K562 (cell line): Measurements from ENCODE around the gene GABPB2. TPM values are rescaled to one million over a fixed set of nuclear protein-coding genes. Genes with fewer than 3 reads are reported as not detected.

Source experiments
- ATAC-seq: fragments of 200-7000 bp; cut with Tn5 transposase; 3 replicates; pipeline ENCODE4 v1.9.1; 2020; ENCODE audit warnings: moderate library complexity
- BruUV-seq: library from RNA; stranded (reverse); fragments of 400-500 nt; replicated peaks from 2 replicates; lab custom pipeline; 2021; lab: Mats Ljungman, UMichigan
- CTCF ChIA-PET: fragments of 300-600 bp; formaldehyde crosslinking; extraction: SDS; loops from one replicate; lab custom pipeline; 2021; ENCODE audit warnings: low intra/inter-chr PET ratio; lab: Yijun Ruan, JAX
- POLR2A ChIA-PET: fragments of 300-600, 350-650 bp; sonication (Branson Sonifier 250); formaldehyde crosslinking; extraction: SDS; loops from one replicate; lab custom pipeline; 2021; ENCODE audit warnings: antibody characterized with exemption, inconsistent platforms; lab: Yijun Ruan, JAX
- DNase-seq, 4 experiments: peaks; one replicate each; pipeline versions ENCODE4 v3.0.0 to v3.0.0-alpha.2; 2011 to 2018; ENCODE audit warnings: low spot score in 3 of 4, mixed read lengths in 3 of 4; ENCODE audit errors: extremely low read depth in 1 of 4
- FAIRE-seq: peaks from 2 replicates; lab custom pipeline; 2011; peaks lifted over from hg19 to GRCh38; lab: Jason Lieb, UNC
- H2AFZ ChIP-seq: 2 replicates; pipeline ENCODE4 v1.6.0; 2011; ENCODE audit warnings: low read depth, low read length, control low read depth, inconsistent platforms
- H3K27ac ChIP-seq: fragments of 200-600 bp; 3 replicates; pipeline ENCODE4 v1.8.0; 2011; ENCODE audit warnings: low read depth, mild to moderate bottlenecking, control low read depth, inconsistent platforms, low read length, moderate library complexity, mixed read lengths; ENCODE audit errors: extremely low read depth
- H3K27me3 ChIP-seq, 2 experiments: fragments of 300-600 bp in 1 of 2; 2 replicates in 1 of 2; 3 replicates in 1 of 2; pipeline versions ENCODE4 v1.6.0 to v1.8.0; 2011; ENCODE audit warnings: inconsistent platforms in 2 of 2, low read length in 2 of 2, mild to moderate bottlenecking in 1 of 2, mixed read lengths in 1 of 2, moderate library complexity in 1 of 2; ENCODE audit not compliant: control insufficient read depth in 2 of 2, insufficient read depth in 2 of 2
- H3K36me3 ChIP-seq: fragments of 300-600 bp; 3 replicates; pipeline ENCODE4 v1.8.0; 2011; ENCODE audit warnings: mild to moderate bottlenecking, low read length, inconsistent platforms; ENCODE audit not compliant: control insufficient read depth, insufficient read depth
- H3K4me1 ChIP-seq, 2 experiments: fragments of 200-600 bp in 1 of 2; replicated peaks in 1 of 2; 2 replicates in 1 of 2; 3 replicates in 1 of 2; pipeline versions ENCODE4 v1.5.1 to v1.8.0; 2011; ENCODE audit warnings: inconsistent platforms in 2 of 2, low read length in 2 of 2, mild to moderate bottlenecking in 1 of 2, mixed read lengths in 1 of 2, moderate library complexity in 1 of 2; ENCODE audit not compliant: control insufficient read depth in 2 of 2, insufficient read depth in 2 of 2
- H3K4me2 ChIP-seq: 2 replicates; pipeline ENCODE4 v1.6.1; 2011; ENCODE audit warnings: low read length, control low read depth, inconsistent platforms, mixed read lengths; ENCODE audit not compliant: insufficient read depth
- H3K4me3 ChIP-seq: fragments of 200-600 bp; sonication (generic), shearing (Covaris generic); 2 replicates; pipeline ENCODE4 v1.5.1; 2016; ENCODE audit warnings: control low read depth, inconsistent platforms
- H3K79me2 ChIP-seq: fragments of 200-600 bp; 3 replicates; pipeline ENCODE4 v1.8.0; 2011; ENCODE audit warnings: low read length, inconsistent platforms; ENCODE audit not compliant: control insufficient read depth, insufficient read depth
- H3K9ac ChIP-seq, 2 experiments: 2 replicates each; pipeline versions ENCODE4 v1.6.0 to v1.6.1; 2011; ENCODE audit warnings: low read depth in 2 of 2, low read length in 2 of 2, control low read depth in 1 of 2, inconsistent platforms in 1 of 2, mild to moderate bottlenecking in 1 of 2, mixed read lengths in 1 of 2; ENCODE audit not compliant: insufficient read depth in 1 of 2
- H3K9me1 ChIP-seq: one replicate; pipeline ENCODE4 v1.6.0; 2011; ENCODE audit warnings: inconsistent platforms, mild to moderate bottlenecking, low read length, moderate library complexity; ENCODE audit not compliant: control insufficient read depth, insufficient read depth
- H3K9me3 ChIP-seq: replicated peaks from 2 replicates; pipeline ENCODE4 v1.5.1; 2011; ENCODE audit warnings: low read depth, low read length, inconsistent platforms; ENCODE audit not compliant: control insufficient read depth, insufficient read depth
- H4K20me1 ChIP-seq: replicated peaks from 2 replicates; pipeline ENCODE4 v1.6.1; 2011; ENCODE audit warnings: low read length, inconsistent platforms, mixed read lengths; ENCODE audit not compliant: control insufficient read depth, insufficient read depth
- NFE2 ChIP-seq: IDR thresholded peaks from 2 replicates; pipeline ENCODE4 v1.6.1; 2014; ENCODE audit warnings: antibody characterized with exemption, low read depth
- NKRF ChIP-seq: fragments of 450-650 bp; IDR thresholded peaks from 2 replicates; pipeline ENCODE4 v1.6.1; 2016; ENCODE audit warnings: borderline replicate concordance
- RBM17 ChIP-seq: fragments of 200-400 bp; formaldehyde crosslinking; IDR thresholded peaks from 2 replicates; pipeline ENCODE4 v1.6.1; 2017; ENCODE audit warnings: low read depth, mild to moderate bottlenecking, low read length, borderline replicate concordance
- RCOR1 ChIP-seq, 2 experiments: IDR thresholded peaks; 2 replicates each; pipeline ENCODE4 v1.6.1; 2012; ENCODE audit warnings: low read depth in 2 of 2, low read length in 2 of 2, borderline replicate concordance in 1 of 2, improper control_type of control experiment in 1 of 2
- RFX1 ChIP-seq: fragments of 450-650 bp; IDR thresholded peaks from 2 replicates; pipeline ENCODE4 v1.6.1; 2016; ENCODE audit warnings: mild to moderate bottlenecking, moderate library complexity
- TAL1 ChIP-seq: fragments of 450-650 bp; IDR thresholded peaks from 2 replicates; pipeline ENCODE4 v1.6.1; 2016; ENCODE audit warnings: mild to moderate bottlenecking
- WGBS: fragments of 100-300 bp; shearing (Covaris generic); methylation state at CpG from one replicate; pipeline ENCODE4 v1.1.6; 2016; ENCODE audit warnings: low coverage, mixed read lengths; ENCODE audit not compliant: insufficient coverage; ENCODE audit errors: missing lambda C conversion rate; 5-methylcytosine and 5-hydroxymethylcytosine counted together
- in situ Hi-C: fragments of 300-500 bp; cut with MboI; formaldehyde crosslinking; loops from 4 replicates; pipeline ENCODE4 v1.15.0; 2018; ENCODE audit warnings: inconsistent platforms, mixed read lengths
- intact Hi-C: fragments of 100-400 bp; cut with micrococcal nuclease; formaldehyde crosslinking; loops from 2 replicates; pipeline ENCODE4 v1.14.2; 2022
- polyA plus RNA-seq, 8 experiments: library from polyadenylated mRNA; depleted of rRNA in 4 of 8; stranded (reverse) in 5 of 8; unstranded in 3 of 8; fragments of >200 nt; fragmentation: Nextera tagmentation in 2 of 8; fragmentation: Illumina TruSeq in 1 of 8; extraction: Ambion mirVana in 2 of 8; extraction: Trizol in 1 of 8; gene quantifications; 2 replicates each; pipeline versions ENCODE4 v1.2.1 to v1.2.3, GENCODE V29; 2011 to 2014; ENCODE audit warnings: inconsistent platforms in 1 of 8, missing spikeins in 1 of 8
- total RNA-seq, 7 experiments: library from RNA; depleted of rRNA in 6 of 7; stranded (reverse); fragments of >200 nt in 6 of 7; fragmentation: Illumina TruSeq in 2 of 7; extraction: Trizol in 2 of 7; gene quantifications; 2 replicates each; pipeline versions ENCODE4 v1.2.1 to v1.2.3, GENCODE V29; 2011 to 2021; ENCODE audit warnings: low replicate concordance in 1 of 7

GABPB2 gene
- total and polyA plus RNA-seq, 9 of the 15 experiments (the other 6 are each of a cell fraction or from before 2014, with no cell fraction given), result 2.2 to 13.3 (median 6.1) TPM

GRCh38 chr1:151039521-151039920 is 31.0 kb upstream of the GABPB2 start (continued):
- TF ChIP-seq RCOR1 (IDR thresholded peaks at IDR 0.05; ENCODE audit: borderline replicate concordance in 1 of 2, low read depth in 2 of 2, low read length in 2 of 2) (no peak), RBM17 (no peak), TAL1 (peak; percentile 15; the same call in 1 of the 2 replicates)

- H3K9me1 ChIP-seq, result no peaks in the 10 kb centered on the region
- H3K4me3 ChIP-seq, result no peak overlapping the region
- H3K79me2 ChIP-seq, result peaks cover 5% of the 10 kb centered on the region; the same call in 2 of the 3 replicates
- in situ Hi-C loops (no loop called here), intact Hi-C loops (no loop called here)
- ChIA-PET POLR2A (interaction anchor here (0.7 to 2.6 kb wide), 6 partner anchors 12 to 36 kb away, joined by 3 to 16 read pairs (median 3); partner anchors contain the start of genes CDC42SE1, MINDY1 and MLLT11), CTCF (no interaction called here)
- H3K27ac ChIP-seq, result no peak overlapping the region
- H3K27me3 ChIP-seq, result no peaks in the 10 kb centered on the region
- H2AFZ ChIP-seq, result no peak overlapping the region
- no peaks in the 10 kb centered on the region for H3K36me3 ChIP-seq
- ATAC-seq (no peak), DNase-seq (no peak)
- H3K4me2 ChIP-seq, result no peak overlapping the region
- no TSS peak for BruUV-seq
- TF ChIP-seq RFX1 (peak; percentile 56), NKRF (no peak), NFE2 (no peak)
- TF ChIP-seq, all 486 proteins: peak for 1
- Histone ChIP-seq H3K9ac (no peak overlapping the region), H3K4me1 (peaks cover 9 to 13% of the 10 kb centered on the region in 2 experiments; a peak in 4 of 5 replicates), H4K20me1 (no peaks in the 10 kb centered on the region), H3K9me3 (no peaks in the 10 kb centered on the region)
- 42% methylated on average over 1 of the region's 1 CpG for WGBS
- no peak for FAIRE-seq
Measured at GRCh38 chr1:151043163-151043562, 27.4 kb upstream of the GABPB2 start.
